ENCODE results near the gene CABLES2.

The CABLES2 gene

GRCh38 chr20:62406635-62407176 lies 379 bp downstream of the CABLES2 start:
- in situ Hi-C loops (cut with HindIII; ENCODE audit: low sequenced_read_pairs), result no loop called here

GRCh38 chr20:62405981-62406513 lies 1.0 kb downstream of the CABLES2 start:
- in situ Hi-C loops (cut with HindIII; ENCODE audit: low sequenced_read_pairs), result no loop called here

GRCh38 chr20:62405108-62405980 lies 1.7 kb downstream of the CABLES2 start:
- in situ Hi-C loops (cut with HindIII; ENCODE audit: low sequenced_read_pairs), result no loop called here

GRCh38 chr20:62404761-62405107 lies 2.4 kb downstream of the CABLES2 start:
- in situ Hi-C loops (cut with HindIII; ENCODE audit: low sequenced_read_pairs), result no loop called here

GRCh38 chr20:62404112-62404665 lies 2.9 kb downstream of the CABLES2 start:
- in situ Hi-C loops (cut with HindIII; ENCODE audit: low sequenced_read_pairs), result no loop called here

- in situ Hi-C loops (cut with HindIII; ENCODE audit: low sequenced_read_pairs), result no loop called here
Measured at GRCh38 chr20:62403331-62403730, 3.8 kb downstream of the CABLES2 start.

GRCh38 chr20:62402456-62403150 lies 4.5 kb downstream of the CABLES2 start:
- in situ Hi-C loops (cut with HindIII; ENCODE audit: low sequenced_read_pairs), result no loop called here

GRCh38 chr20:62401331-62401779 lies 5.7 kb downstream of the CABLES2 start:
- in situ Hi-C loops (cut with HindIII; ENCODE audit: low sequenced_read_pairs), result no loop called here

GRCh38 chr20:62400541-62400940 lies 6.5 kb downstream of the CABLES2 start:
- in situ Hi-C loops (cut with HindIII; ENCODE audit: low sequenced_read_pairs), result no loop called here

GRCh38 chr20:62400021-62400420 lies 7.1 kb downstream of the CABLES2 start:
- in situ Hi-C loops (cut with HindIII; ENCODE audit: low sequenced_read_pairs), result no loop called here

GRCh38 chr20:62398120-62398821 lies 8.8 kb downstream of the CABLES2 start:
- in situ Hi-C loops (cut with HindIII; ENCODE audit: low sequenced_read_pairs), result loop anchor here (25.0 kb wide), 1 partner anchor 111 kb away; no protein-coding TSS in a partner anchor

GRCh38 chr20:62396367-62397239 lies 10.5 kb downstream of the CABLES2 start:
- in situ Hi-C loops (cut with HindIII; ENCODE audit: low sequenced_read_pairs), result loop anchor here (25.0 kb wide), 1 partner anchor 109 kb away; no protein-coding TSS in a partner anchor

- in situ Hi-C loops (cut with HindIII; ENCODE audit: low sequenced_read_pairs), result loop anchor here (25.0 kb wide), 1 partner anchor 108 kb away; no protein-coding TSS in a partner anchor
Measured at GRCh38 chr20:62395311-62396242, 11.5 kb downstream of the CABLES2 start.

GRCh38 chr20:62394248-62395245 lies 12.5 kb downstream of the CABLES2 start:
- in situ Hi-C loops (cut with HindIII; ENCODE audit: low sequenced_read_pairs), result loop anchor here (25.0 kb wide), 1 partner anchor 107 kb away; no protein-coding TSS in a partner anchor

- in situ Hi-C loops (cut with HindIII; ENCODE audit: low sequenced_read_pairs), result loop anchor here (25.0 kb wide), 1 partner anchor 107 kb away; no protein-coding TSS in a partner anchor
Measured at GRCh38 chr20:62393830-62394229, 13.3 kb downstream of the CABLES2 start.

GRCh38 chr20:62393335-62393665 lies 13.8 kb downstream of the CABLES2 start:
- in situ Hi-C loops (cut with HindIII; ENCODE audit: low sequenced_read_pairs), result loop anchor here (25.0 kb wide), 1 partner anchor 106 kb away; no protein-coding TSS in a partner anchor
